Caco-2 (cell line): ENCODE results near the gene MAN1A1. TPM values are rescaled to one million over a fixed set of nuclear protein-coding genes. Genes with fewer than 3 reads are reported as not detected.

ENCODE experiments used
- BruUV-seq: library from RNA; stranded (reverse); fragments of 400-500 nt; replicated peaks from 2 replicates; lab custom pipeline; 2021; lab: Mats Ljungman, UMichigan
- CTCF ChIA-PET: fragments of 300-600 bp; sonication (Branson Sonifier 250); formaldehyde crosslinking; loops from one replicate; lab custom pipeline; 2022; ENCODE audit warnings: antibody characterized with exemption; lab: Charles Lee
- POLR2A ChIA-PET: fragments of 300-600 bp; sonication (Branson Sonifier 250); formaldehyde crosslinking; loops from one replicate; lab custom pipeline; 2022; ENCODE audit warnings: antibody characterized with exemption; lab: Charles Lee
- DNase-seq, 2 experiments: peaks; one replicate each; pipeline versions ENCODE4 v3.0.0 to v3.0.0-alpha.2; 2020 to 2022
- H3K27me3 ChIP-seq: replicated peaks from 2 replicates; pipeline ENCODE4 v1.6.0; 2011; ENCODE audit warnings: low read length; ENCODE audit not compliant: control insufficient read depth, insufficient read depth
- H3K36me3 ChIP-seq: 2 replicates; pipeline ENCODE4 v1.5.1; 2011; ENCODE audit warnings: low read length; ENCODE audit not compliant: control insufficient read depth, insufficient read depth
- H3K4me1 ChIP-seq: fragments of 250-450 bp; sonication (Bioruptor Pico); 2 replicates; pipeline ENCODE4 v1.5.1; 2020; ENCODE audit warnings: mild to moderate bottlenecking
- H3K4me3 ChIP-seq: 2 replicates; pipeline ENCODE4 v1.5.1; 2011; ENCODE audit warnings: low read depth, mild to moderate bottlenecking, control low read depth, low read length
- H3K9me3 ChIP-seq: fragments of 250-450 bp; sonication (Bioruptor Pico); 2 replicates; pipeline ENCODE4 v1.5.1; 2020; ENCODE audit warnings: mild to moderate bottlenecking, moderate library complexity
- H3K27ac Mint-ChIP-seq: one replicate; pipeline ENCODE4 v1.8.0; 2022; ENCODE audit warnings: mixed read lengths; ENCODE audit not compliant: unreplicated experiment
- H3K27me3 Mint-ChIP-seq: one replicate; pipeline ENCODE4 v1.8.0; 2022; ENCODE audit warnings: mixed read lengths; ENCODE audit not compliant: insufficient read depth, unreplicated experiment
- H3K36me3 Mint-ChIP-seq: one replicate; pipeline ENCODE4 v1.8.0; 2022; ENCODE audit warnings: mild to moderate bottlenecking, mixed read lengths; ENCODE audit not compliant: insufficient read depth, unreplicated experiment
- H3K4me1 Mint-ChIP-seq: one replicate; pipeline ENCODE4 v1.8.0; 2022; ENCODE audit warnings: low read depth, mixed read lengths; ENCODE audit not compliant: unreplicated experiment
- H3K4me3 Mint-ChIP-seq: one replicate; pipeline ENCODE4 v1.8.0; 2022; ENCODE audit warnings: mild to moderate bottlenecking, moderate library complexity, mixed read lengths; ENCODE audit not compliant: unreplicated experiment
- H3K9me3 Mint-ChIP-seq: one replicate; pipeline ENCODE4 v1.8.0; 2022; ENCODE audit warnings: mixed read lengths; ENCODE audit not compliant: unreplicated experiment
- intact Hi-C: fragments of 100-400 bp; cut with micrococcal nuclease; formaldehyde crosslinking; loops from one replicate; pipeline ENCODE4 v1.10.0; 2022; ENCODE audit not compliant: unreplicated experiment
- total RNA-seq: library from RNA; stranded (reverse); gene quantifications from 2 replicates; pipeline ENCODE4 v1.2.3, GENCODE V29; 2022
- TF ChIP-seq, protein P1 (sequence below), 2 experiments: fragments of 200-600 bp in 1 of 2; IDR thresholded peaks; 1 replicate in 1 of 2; 2 replicates in 1 of 2; pipeline versions ENCODE4 v1.5.1 to v1.8.0; 2011 to 2022; ENCODE audit warnings: antibody characterized with exemption in 1 of 2, control low read depth in 1 of 2, inconsistent platforms in 1 of 2, low read depth in 1 of 2, low read length in 1 of 2, mild to moderate bottlenecking in 1 of 2, moderate library complexity in 1 of 2; ENCODE audit not compliant: insufficient read depth in 1 of 2, severe bottlenecking in 1 of 2, unreplicated experiment in 1 of 2

Gene MAN1A1
- total RNA-seq, 1 experiment from 2014 or later = 28.7 TPM

- Histone ChIP-seq H3K27me3 (no peaks in the 10 kb centered on the region), H3K4me1 (no peaks in the 10 kb centered on the region), H3K36me3 (no peaks in the 10 kb centered on the region; the same call in 1 of the 2 replicates), H3K9me3 (no peaks in the 10 kb centered on the region), H3K4me3 (no peak overlapping the region)
- TF ChIP-seq, protein P1, sequence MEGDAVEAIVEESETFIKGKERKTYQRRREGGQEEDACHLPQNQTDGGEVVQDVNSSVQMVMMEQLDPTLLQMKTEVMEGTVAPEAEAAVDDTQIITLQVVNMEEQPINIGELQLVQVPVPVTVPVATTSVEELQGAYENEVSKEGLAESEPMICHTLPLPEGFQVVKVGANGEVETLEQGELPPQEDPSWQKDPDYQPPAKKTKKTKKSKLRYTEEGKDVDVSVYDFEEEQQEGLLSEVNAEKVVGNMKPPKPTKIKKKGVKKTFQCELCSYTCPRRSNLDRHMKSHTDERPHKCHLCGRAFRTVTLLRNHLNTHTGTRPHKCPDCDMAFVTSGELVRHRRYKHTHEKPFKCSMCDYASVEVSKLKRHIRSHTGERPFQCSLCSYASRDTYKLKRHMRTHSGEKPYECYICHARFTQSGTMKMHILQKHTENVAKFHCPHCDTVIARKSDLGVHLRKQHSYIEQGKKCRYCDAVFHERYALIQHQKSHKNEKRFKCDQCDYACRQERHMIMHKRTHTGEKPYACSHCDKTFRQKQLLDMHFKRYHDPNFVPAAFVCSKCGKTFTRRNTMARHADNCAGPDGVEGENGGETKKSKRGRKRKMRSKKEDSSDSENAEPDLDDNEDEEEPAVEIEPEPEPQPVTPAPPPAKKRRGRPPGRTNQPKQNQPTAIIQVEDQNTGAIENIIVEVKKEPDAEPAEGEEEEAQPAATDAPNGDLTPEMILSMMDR (IDR thresholded peaks at IDR 0.05; ENCODE audit: insufficient read depth in 1 of 2, low read depth in 1 of 2, low read length in 1 of 2, severe bottlenecking in 1 of 2, unreplicated experiment in 1 of 2) = no peak
- ChIA-PET POLR2A (no interaction called here), CTCF (no interaction called here)
- Mint-ChIP-seq H3K4me1 (peaks cover 15% of the 10 kb centered on the region), H3K9me3 (no peaks in the 10 kb centered on the region), H3K27ac (no peak overlapping the region), H3K4me3 (no peak overlapping the region), H3K27me3 (no peaks in the 10 kb centered on the region), H3K36me3 (peaks cover 10% of the 10 kb centered on the region)
- BruUV-seq = no TSS peak
- intact Hi-C loops = no loop called here
- no peak for DNase-seq
Observed at GRCh38 chr6:119322715-119323350, 26.7 kb downstream of the MAN1A1 start.

DNA sequence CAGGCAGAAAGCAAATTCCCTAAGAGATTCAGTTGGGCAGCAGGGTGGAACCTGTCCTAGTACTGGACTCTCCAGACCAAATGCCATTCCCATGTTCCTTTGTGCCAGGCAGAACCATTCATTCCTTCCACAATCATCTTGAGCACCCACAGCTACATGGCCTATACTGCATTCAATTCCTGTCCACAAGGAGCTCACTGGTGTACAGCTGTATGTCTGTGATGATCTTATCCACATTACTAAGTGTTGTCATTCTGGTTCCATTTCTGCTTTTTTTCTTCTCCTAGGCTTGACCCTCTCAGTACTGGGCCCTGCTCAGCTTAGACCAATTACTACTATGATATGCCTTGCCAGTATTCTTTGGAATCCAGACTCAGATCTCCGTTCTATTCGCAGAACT is 27.5 kb downstream of the MAN1A1 start:
- H3K27me3 Mint-ChIP-seq = no peaks in the 10 kb centered on the region
- H3K27me3 ChIP-seq = no peaks in the 10 kb centered on the region
- intact Hi-C loops = no loop called here
- POLR2A ChIA-PET = no interaction called here
- peaks cover 9% of the 10 kb centered on the region for H3K36me3 Mint-ChIP-seq
- no peak overlapping the region for H3K4me3 Mint-ChIP-seq
- peaks cover 15% of the 10 kb centered on the region for H3K4me1 Mint-ChIP-seq
- no peak for DNase-seq
- H3K36me3 ChIP-seq = no peaks in the 10 kb centered on the region; the same call in 1 of the 2 replicates
- H3K4me3 ChIP-seq = no peak overlapping the region
- no peaks in the 10 kb centered on the region for H3K4me1 ChIP-seq
- no peak overlapping the region for H3K27ac Mint-ChIP-seq
- BruUV-seq = no TSS peak
- CTCF ChIA-PET = no interaction called here
- H3K9me3 Mint-ChIP-seq = no peaks in the 10 kb centered on the region
- TF ChIP-seq, protein P1 (IDR thresholded peaks at IDR 0.05; ENCODE audit: insufficient read depth in 1 of 2, low read depth in 1 of 2, low read length in 1 of 2, severe bottlenecking in 1 of 2, unreplicated experiment in 1 of 2) = no peak
- no peaks in the 10 kb centered on the region for H3K9me3 ChIP-seq

DNA sequence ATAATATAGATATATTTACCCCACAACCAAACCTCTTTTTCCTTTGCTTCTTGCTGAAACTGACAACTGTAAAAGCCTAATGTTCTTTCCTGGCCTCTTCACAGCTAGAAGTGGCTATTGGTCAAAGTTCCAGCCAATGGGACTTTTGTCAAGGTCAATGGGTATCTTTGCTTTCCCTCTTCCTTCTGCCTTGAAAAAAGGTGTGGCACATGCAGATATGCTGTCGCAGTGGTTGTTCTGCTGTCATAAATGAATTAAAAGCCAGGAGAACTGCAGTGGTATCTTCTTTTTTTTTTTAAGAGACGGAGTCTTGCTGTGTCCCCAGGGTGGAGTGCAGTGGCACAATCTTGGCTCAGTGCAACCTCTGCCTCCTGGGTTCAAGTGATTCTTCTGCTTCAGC is 29.9 kb downstream of the MAN1A1 start:
- Histone ChIP-seq H3K36me3 (no peaks in the 10 kb centered on the region; the same call in 1 of the 2 replicates), H3K4me3 (no peak overlapping the region), H3K4me1 (no peaks in the 10 kb centered on the region), H3K9me3 (no peaks in the 10 kb centered on the region), H3K27me3 (no peaks in the 10 kb centered on the region)
- TF ChIP-seq, protein P1 (IDR thresholded peaks at IDR 0.05; ENCODE audit: insufficient read depth in 1 of 2, low read depth in 1 of 2, low read length in 1 of 2, severe bottlenecking in 1 of 2, unreplicated experiment in 1 of 2) = no peak
- Mint-ChIP-seq H3K27me3 (no peaks in the 10 kb centered on the region), H3K36me3 (no peaks in the 10 kb centered on the region), H3K4me3 (no peak overlapping the region), H3K9me3 (no peaks in the 10 kb centered on the region), H3K27ac (no peak overlapping the region), H3K4me1 (peaks cover 7% of the 10 kb centered on the region)
- intact Hi-C loops = no loop called here
- CTCF ChIA-PET = no interaction called here
- BruUV-seq = no TSS peak
- POLR2A ChIA-PET = no interaction called here
- DNase-seq = no peak
